Kidney tubule cell (primary cell): ENCODE data around the gene NPR1.

Experiments
- DNase-seq: peaks from one replicate; pipeline ENCODE4 v3.0.0-alpha.2; 2018; ENCODE audit warnings: low spot score

The NPR1 gene

DNA sequence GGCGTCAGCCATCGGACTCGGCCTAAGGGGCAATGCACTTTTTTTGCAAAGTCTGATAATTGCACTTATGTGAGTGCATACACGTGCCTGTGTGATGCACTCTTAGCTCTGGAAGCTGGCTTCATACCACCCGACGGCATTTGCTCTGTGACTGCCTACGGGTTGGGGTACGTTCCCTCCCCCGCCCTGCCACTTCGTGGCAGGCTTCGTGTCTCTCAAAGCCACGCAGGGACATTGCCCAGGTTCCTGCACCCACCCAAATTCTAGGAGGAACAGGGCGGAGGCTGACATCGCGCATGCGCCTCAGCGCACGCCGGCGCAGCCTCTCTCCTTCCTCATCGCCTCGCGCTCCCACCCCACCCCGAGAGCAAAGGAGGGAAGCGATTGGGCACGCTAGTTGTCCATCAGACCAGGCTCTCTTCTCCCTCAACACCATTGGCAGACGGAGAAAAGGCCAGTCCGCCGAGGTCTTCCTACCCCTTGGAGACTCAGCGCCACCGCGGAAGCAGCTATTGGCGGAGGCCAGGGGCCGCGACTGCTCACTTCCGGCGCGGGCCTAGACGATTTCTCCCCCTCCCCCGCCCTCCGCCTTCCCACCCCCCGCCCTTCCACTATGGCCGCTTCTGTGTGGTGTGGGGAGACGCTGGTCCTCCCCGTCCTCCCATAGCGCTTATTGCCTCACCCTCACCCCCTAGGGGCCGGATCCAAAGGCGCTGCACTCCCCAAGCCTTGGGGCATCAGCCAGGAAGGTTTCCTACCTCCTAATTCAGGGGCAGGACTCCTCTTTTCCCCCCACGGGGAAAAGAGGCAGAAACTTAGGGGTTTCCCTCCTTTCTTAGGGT is 49.2 kb downstream of the NPR1 start, which contains the start of gene INTS3:
Gene INTS3, plus strand, starts transcription at position 588 of the 842 bp plus-strand sequence. CDS start 585 bp downstream, outside the sequence.
- peak; percentile 100 for DNase-seq

DNA sequence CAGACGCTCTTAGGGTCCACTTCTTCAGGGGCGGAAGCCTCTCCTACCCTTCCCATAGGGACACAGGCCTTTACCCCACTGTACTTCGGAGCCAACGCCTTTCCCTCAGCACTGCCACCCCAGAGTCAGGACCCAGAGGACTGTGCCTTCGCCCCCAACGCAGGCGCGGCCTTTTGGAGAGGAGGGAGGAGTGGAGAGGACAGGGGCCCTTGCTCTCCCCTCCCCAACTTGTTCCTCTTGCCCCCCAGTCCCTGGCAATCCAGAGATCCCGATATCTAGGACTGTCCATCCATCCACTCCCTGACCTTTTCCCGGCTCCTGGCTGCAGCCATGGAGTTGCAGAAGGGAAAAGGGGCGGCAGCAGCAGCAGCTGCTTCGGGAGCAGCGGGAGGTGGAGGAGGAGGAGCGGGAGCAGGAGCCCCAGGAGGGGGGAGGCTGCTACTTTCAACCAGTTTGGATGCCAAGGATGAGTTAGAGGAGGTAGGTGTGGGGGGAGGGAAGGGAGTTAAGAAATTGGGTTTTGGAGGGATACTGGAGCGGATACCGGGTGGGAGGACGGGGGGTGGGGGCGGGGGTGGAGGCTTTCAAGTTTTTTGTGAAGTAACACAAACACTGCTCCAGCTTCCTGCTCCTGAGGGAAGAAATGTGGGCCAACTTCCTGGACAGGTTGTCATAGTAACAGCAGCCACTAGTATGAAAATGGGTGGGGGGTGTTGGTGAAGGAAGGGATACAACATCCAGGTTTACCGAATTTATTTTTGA is 50.0 kb downstream of the NPR1 start:
- DNase-seq: peak; percentile 65

DNA sequence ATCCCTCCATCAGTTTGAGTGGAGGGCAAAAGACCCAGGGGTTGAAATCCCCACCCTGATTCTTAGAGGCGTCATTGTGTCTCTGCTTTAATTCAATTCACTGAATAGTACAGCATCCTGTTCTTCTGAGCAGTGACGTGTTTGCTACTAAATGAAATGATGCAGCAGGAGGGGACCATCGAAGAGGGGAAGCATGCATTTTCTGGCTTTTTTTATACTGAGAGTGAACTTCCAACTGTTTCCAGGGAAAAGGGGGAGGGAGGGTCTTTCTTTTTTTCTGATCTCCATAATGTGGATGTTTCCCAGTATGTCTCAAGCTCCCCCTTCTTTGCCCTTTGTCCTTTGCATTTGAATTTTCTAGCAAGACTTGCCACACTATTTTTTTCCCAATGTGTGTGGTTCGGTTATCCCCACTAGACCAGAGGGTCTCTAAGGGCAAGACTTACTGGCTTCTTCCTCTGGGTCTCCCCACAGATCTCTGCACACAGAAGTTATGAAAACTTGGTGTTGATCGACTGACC is 52.0 kb downstream of the NPR1 start:
- DNase-seq: no peak

DNA sequence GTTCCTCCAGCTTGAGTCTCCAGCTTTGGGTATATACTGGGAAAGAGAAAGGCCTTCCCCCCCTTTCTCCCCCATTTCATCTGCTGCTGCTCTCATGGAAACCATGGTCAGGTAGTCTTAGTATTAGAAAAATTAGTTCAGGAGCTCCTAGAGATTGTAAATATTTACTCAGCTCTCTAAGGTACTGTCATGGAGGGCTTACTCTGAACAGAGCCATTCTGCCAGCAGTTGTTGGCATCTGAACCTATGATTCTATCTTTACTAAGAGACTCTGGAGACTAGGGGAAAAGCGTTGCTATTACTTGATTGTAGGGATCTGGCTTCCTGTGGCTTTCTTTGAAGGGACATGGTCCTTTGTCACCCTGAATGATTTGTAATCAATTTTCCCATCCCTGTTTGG is 55.5 kb downstream of the NPR1 start:
- DNase-seq: peak; percentile 41

DNA sequence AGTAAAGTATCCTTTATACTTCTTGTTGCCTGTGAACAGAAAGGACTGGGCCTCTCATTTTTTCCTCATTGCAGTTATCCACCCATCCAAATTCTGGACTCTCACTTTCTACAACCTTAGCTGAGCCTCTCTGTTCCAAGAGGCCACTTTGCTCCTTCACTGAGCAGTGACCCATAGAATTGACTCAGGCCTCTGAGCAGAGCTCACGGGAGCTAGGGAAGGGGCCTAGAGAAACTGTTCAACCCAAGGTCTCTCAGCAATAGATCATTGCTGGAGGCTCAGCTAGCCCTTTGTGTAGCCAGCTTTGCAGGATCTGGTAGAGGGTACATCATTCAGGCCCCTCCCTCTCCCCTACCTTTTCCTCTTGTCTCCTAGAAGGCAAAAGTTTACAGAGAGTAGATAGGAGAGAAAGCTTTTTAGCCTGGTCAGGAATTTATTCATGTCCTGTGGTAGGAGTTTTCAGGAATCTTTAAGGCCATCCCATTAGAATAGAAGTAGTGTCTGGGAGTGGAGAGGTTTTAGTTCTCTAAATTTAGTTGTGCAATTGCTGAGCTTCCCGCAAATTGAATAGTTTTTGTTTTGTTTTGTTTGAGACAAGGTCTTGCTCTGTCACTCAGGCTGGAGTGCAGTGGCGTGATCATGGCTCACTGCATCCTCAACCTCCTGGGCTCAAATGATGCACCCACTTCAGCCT is 56.1 kb downstream of the NPR1 start:
- peak; percentile 48 for DNase-seq

DNA sequence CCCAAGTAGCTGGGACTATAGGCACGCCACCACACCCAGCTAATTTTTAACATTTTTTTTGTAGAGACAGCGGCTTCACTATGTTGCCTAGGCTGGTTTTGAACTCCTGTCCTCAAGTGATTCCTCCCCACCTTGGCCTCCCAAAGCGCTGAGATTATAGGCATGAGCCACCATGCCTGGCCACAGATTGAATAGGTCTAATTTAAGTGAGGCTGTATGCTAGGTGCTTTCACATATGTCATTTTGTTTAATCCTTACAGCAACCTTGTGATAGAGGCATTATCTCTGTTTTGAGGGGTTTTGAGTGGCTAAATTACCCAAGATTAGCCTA is 56.6 kb downstream of the NPR1 start:
- DNase-seq: no peak

DNA sequence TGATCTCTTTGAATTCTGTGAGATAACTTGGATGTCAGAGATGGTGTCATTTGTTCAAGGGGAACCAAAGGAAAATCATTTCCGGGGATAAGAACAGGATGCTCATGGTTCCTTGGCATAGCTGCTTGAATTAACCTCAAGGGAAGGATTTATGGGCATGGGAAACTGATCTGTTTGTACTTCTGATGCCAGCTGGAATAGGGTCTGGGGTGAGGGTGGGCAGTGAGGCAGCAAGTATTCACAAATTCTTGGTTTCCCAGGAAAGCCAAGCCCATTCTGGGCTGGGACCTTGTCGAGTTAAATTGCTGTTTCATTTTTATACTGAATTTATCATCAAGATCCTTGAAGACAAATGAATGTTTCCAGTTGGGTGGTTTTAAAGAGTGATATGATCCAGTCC is 63.5 kb downstream of the NPR1 start:
- DNase-seq: no peak

DNA sequence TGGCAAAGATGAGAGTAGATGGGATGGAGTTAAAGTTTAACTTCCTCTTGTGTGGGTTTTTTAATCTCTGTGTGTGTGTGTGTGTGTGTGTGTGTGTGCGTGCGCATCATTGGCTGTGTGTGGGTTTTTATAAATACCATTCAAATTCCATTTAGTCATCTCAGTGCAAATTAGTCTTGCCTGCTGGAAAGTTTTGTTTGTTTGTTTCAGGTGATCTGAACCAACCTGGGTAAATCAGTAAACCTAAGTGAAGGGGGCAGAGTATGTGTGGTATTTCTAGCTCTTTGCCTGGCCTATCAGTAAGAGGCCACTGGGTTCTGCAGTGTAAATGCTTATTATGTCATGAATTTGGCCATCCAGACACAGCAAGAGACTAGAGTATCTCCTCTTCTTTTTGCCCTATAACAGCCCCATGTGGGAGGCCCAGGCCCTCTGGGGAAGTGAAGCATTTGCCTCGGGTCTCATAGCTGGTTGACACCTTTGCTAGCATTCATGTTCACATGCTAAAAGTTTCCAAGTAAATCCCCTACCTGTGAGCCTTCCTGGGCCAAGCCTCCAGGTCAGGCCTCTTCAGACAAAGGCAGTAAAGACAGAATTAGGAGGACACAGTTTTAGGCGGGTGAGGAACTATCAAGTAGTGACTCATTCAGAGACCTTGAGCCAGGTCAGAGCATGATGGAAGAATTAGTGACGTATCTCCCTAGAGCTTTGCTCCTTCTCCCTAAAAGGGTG is 64.1 kb downstream of the NPR1 start:
- DNase-seq: peak; percentile 98
